GM21529 (cell line): Measurements from ENCODE around the gene FMOD.
"Not testable (repeated sequence)": the region's sequence is repeated elsewhere in the genome, so short reads cannot be mapped to it uniquely, and the experiment has no call there.

Experiments used
- ATAC-seq: cut with Tn5 transposase; IDR thresholded peaks from one replicate; pipeline ENCODE4 v1.9.1; 2021; ENCODE audit not compliant: unreplicated experiment

Gene FMOD

GRCh38 chr1:203326830-203327683 is 23.9 kb downstream of the FMOD start:
- peak; percentile 72 for ATAC-seq

- no peak for ATAC-seq
Measured at GRCh38 chr1:203325418-203326091, 25.4 kb downstream of the FMOD start.

- peak; percentile 26 for ATAC-seq
Measured at GRCh38 chr1:203325026-203325417, 25.9 kb downstream of the FMOD start.

- no peak for ATAC-seq
Measured at GRCh38 chr1:203324105-203325025, 26.6 kb downstream of the FMOD start.

- ATAC-seq: no peak
Measured at GRCh38 chr1:203323587-203323986, 27.3 kb downstream of the FMOD start.

GRCh38 chr1:203322500-203323179 is 28.3 kb downstream of the FMOD start:
- ATAC-seq: no peak

DNA sequence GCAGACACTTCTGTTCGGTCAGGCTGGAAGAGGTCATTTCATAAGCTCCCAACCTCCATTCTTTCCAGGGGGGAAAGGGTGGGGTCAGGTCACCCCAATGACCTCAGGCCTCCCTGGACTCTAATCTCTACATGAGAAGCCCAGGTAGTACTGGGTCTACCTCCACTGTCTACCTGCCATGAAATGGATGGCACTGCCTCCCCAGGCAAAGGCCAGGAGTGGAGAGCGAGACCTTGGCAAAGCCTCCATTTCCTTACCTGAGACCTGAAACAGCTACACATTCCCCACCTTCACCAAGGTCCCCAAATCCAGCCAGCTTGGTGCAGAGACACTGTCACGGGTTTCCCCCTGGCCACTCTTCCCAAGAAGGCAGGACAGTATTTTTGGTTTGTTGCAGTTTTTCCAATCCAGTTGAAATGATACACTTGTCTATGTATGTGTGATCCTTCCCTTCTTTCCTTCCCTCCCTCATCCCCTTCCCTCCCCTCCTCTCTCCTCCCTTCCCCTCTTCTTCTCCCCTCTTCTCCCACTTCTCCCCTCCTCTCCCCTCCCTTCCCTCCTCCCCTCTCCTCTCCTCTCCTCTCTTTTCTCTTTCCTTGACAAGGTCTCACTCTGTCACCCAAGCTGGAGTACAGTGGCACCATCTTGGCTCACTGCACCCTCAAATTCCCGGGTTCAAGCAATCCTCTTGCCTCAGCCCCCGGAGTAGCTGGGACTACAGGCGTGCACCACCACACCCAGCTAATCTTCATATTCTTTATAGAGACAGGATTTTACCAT is 29.5 kb downstream of the FMOD start:
- ATAC-seq: no peak

DNA sequence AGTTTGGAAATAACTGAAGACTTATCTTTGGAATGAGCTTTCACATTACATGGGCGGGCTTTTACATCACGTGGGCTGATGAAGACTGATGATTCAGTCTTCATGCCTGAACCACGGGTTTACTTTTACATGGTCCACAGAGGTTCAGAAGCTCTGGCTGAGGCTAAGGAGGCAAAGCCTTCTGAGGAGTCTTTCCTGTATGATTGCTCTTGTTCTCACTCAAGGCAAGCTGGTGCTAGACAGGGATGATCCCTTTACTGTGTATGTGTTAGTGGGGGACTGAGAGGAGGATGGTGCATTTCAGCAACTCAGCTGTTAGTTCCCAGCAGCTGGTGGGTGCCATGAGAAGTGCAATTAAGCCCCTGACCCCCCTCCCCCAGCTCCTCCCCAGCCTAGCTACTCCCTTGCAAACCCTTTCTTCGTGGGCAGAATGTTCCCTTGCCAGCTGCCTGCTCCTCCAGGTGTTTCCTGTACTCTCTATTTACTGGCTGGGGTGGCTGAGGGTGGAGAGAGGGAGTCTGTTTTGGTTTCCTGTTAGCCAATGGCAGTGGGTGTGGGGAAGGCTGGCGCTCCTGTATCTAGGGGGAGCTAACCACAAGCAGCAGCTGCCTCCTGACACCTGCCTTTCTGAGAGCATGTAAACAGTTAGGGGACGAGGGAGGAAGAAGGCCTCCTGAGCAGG is 30.2 kb downstream of the FMOD start:
- peak; percentile 78 for ATAC-seq

DNA sequence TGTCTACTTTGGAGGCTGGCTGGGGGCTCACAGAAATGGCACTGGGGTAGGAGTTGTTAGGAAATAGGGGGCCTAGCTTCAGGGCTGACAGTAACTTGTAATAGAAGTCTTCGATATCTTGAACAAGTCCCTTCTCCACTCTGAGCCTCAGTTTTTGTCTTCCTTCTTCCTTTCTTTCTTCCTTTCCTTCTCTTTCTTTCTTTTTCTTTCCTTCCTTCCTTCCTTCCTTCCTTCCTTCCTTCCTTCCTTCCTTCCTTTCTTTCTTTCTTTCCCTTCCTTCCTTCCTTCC is 32.7 kb downstream of the FMOD start:
- no peak for ATAC-seq

DNA sequence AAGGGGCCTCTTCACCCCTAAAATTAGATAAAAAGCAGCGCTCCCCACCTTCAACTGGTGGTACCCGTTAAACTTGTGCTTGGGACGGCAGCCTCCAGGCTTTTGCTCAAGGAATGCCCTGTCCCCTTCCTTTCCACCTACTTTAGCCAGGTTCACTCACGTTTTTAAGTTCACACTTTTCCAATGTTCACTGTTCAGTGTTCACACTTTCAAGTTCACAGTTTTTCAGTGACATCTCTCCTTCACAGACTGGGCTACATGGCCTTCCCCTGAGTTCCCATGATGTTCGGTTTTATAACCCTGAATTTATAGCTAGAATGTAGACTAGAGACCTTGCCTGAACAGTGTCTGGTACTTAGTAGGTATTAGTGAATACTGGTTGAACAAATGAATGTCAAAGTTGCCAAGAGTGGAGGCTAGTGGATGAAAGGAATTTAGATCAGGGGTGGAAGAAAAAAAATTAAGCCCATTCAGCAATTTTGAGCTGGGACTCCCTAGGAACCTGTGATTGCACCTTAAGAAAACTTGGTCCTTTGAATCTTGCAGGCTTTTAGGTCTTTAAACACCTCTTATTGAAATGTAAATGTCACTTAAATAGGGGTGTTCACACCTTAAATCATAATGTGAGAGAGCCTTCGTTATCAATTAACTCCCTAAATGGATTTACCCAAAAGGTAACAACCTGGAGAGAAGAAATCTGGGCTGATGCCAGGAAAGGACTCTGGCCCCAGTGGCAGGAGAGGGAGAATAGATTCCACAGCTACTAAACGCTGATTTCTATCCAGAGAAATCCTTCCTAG is 33.3 kb downstream of the FMOD start:
- no peak for ATAC-seq

GRCh38 chr1:203316626-203317093 is 34.3 kb downstream of the FMOD start:
- no peak for ATAC-seq

- not testable (repeated sequence) for ATAC-seq
Measured at GRCh38 chr1:203314025-203314759, 36.7 kb downstream of the FMOD start.

- no peak for ATAC-seq
Measured at GRCh38 chr1:203311368-203312301, 39.3 kb downstream of the FMOD start.

DNA sequence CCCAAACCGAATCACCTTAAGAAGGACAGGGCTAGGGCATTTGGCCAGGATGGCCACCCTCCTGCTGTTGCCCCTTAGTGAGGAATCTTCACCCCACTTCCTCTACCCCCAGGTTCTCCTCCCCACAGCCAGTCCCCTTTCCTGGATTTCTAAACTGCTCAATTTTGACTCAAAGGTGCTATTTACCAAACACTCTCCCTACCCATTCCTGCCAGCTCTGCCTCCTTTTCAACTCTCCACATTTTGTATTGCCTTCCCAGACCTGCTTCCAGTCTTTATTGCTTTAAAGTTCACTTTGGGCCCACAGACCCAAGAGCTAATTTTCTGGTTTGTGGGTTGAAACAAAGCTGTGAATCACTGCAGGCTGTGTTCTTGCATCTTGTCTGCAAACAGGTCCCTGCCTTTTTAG is 42.0 kb downstream of the FMOD start:
- ATAC-seq: no peak

- ATAC-seq: no peak
Measured at GRCh38 chr1:203308328-203308922, 42.5 kb downstream of the FMOD start.

GRCh38 chr1:203307641-203308126 is 43.2 kb downstream of the FMOD start:
- ATAC-seq: no peak
